NCI-H187 treated with DMSO at 0.1 percent for 48 hours (cell line): ENCODE results near the gene CEP83.
"Not testable (repeated sequence)": the region's sequence is repeated elsewhere in the genome, so short reads cannot be mapped to it uniquely, and the experiment has no call there.

ENCODE experiments used
- DNase-seq: peaks from one replicate; lab custom pipeline; 2025; lab: John Stamatoyannopoulos, UW

CEP83 gene

GRCh38 chr12:94433744-94434143 is 25.9 kb downstream of the CEP83 start:
- no peak for DNase-seq

- no peak for DNase-seq
These were observed 29.4 kb downstream of the CEP83 start for GRCh38 chr12:94430304-94430703.

- no peak for DNase-seq
These were observed 30.0 kb downstream of the CEP83 start for GRCh38 chr12:94429633-94430032.

GRCh38 chr12:94429191-94429590 is 30.5 kb downstream of the CEP83 start:
- DNase-seq = no peak

- no peak for DNase-seq
These were observed 31.9 kb downstream of the CEP83 start for GRCh38 chr12:94427501-94428381.

GRCh38 chr12:94426049-94426448 is 33.6 kb downstream of the CEP83 start:
- DNase-seq = no peak

- not testable (repeated sequence) for DNase-seq
These were observed 34.8 kb downstream of the CEP83 start for GRCh38 chr12:94424830-94425229.

- no peak for DNase-seq
These were observed 37.6 kb downstream of the CEP83 start for GRCh38 chr12:94421868-94422740.

- no peak for DNase-seq
These were observed 41.1 kb downstream of the CEP83 start for GRCh38 chr12:94418517-94418916.

GRCh38 chr12:94416613-94417012 is 43.1 kb downstream of the CEP83 start:
- DNase-seq = no peak

- DNase-seq = no peak
These were observed 44.6 kb downstream of the CEP83 start for GRCh38 chr12:94415066-94415465.

GRCh38 chr12:94405413-94406116 is 54.1 kb downstream of the CEP83 start:
- DNase-seq = no peak

- no peak for DNase-seq
These were observed 54.8 kb downstream of the CEP83 start for GRCh38 chr12:94404854-94405253.

GRCh38 chr12:94401326-94401725 is 58.3 kb downstream of the CEP83 start:
- DNase-seq = no peak

- DNase-seq = not testable (repeated sequence)
These were observed 61.0 kb downstream of the CEP83 start for GRCh38 chr12:94398685-94399084.

GRCh38 chr12:94397401-94397800 is 62.3 kb downstream of the CEP83 start:
- DNase-seq = no peak

- DNase-seq = not testable (repeated sequence)
These were observed 63.7 kb downstream of the CEP83 start for GRCh38 chr12:94396014-94396413.

- DNase-seq = no peak
These were observed 69.6 kb downstream of the CEP83 start for GRCh38 chr12:94390130-94390485.

- not testable (repeated sequence) for DNase-seq
These were observed 70.1 kb downstream of the CEP83 start for GRCh38 chr12:94389482-94390129.

- DNase-seq = no peak
These were observed 73.2 kb downstream of the CEP83 start for GRCh38 chr12:94386422-94386821.

- DNase-seq = no peak
These were observed 75.6 kb downstream of the CEP83 start for GRCh38 chr12:94384030-94384429.

GRCh38 chr12:94380507-94380906 is 79.2 kb downstream of the CEP83 start:
- DNase-seq = no peak
